Naive thymus-derived CD4-positive, alpha-beta T cell (primary cell): Measurements from ENCODE around the gene CCDC83. TPM values are rescaled to one million over a fixed set of nuclear protein-coding genes. Genes with fewer than 3 reads are reported as not detected.

Experiments used
- ATAC-seq: fragments of 150-1000 bp; cut with Tn5 transposase; 2 replicates; pipeline ENCODE4 v1.10.0; 2021; ENCODE audit warnings: mild to moderate bottlenecking, moderate library complexity
- CTCF ChIA-PET: fragments of 350-600 bp; sonication (Branson Sonifier 250); formaldehyde crosslinking; loops from one replicate; lab custom pipeline; 2021; ENCODE audit warnings: antibody characterized with exemption; lab: Charles Lee
- POLR2A ChIA-PET: fragments of 350-600 bp; sonication (Branson Sonifier 250); formaldehyde crosslinking; loops from one replicate; lab custom pipeline; 2021; ENCODE audit warnings: antibody characterized with exemption, inconsistent platforms; lab: Charles Lee
- DNase-seq, 9 donors: peaks; one replicate each; pipeline versions ENCODE4 v3.0.0 to v3.0.0-alpha.2; 2020 to 2022; ENCODE audit warnings: mixed read lengths in 1 of 9
- H3K27ac ChIP-seq: one replicate; pipeline ENCODE4 v1.7.0; 2013; ENCODE audit warnings: mild to moderate bottlenecking, low read depth, low read length, moderate library complexity
- H3K27me3 ChIP-seq, 2 donors: one replicate each; pipeline ENCODE4 v1.7.0; 2013; ENCODE audit warnings: low read length in 2 of 2, mild to moderate bottlenecking in 2 of 2, moderate library complexity in 2 of 2; ENCODE audit not compliant: control insufficient read depth in 2 of 2, insufficient read depth in 2 of 2
- H3K36me3 ChIP-seq, 3 experiments: 1 replicate in 2 of 3; 2 replicates in 1 of 3; pipeline ENCODE4 v1.7.0; 2013; ENCODE audit warnings: low read length in 3 of 3, mild to moderate bottlenecking in 3 of 3, moderate library complexity in 1 of 3; ENCODE audit not compliant: insufficient read depth in 3 of 3, control insufficient read depth in 2 of 3
- H3K4me1 ChIP-seq, 2 donors: one replicate each; pipeline ENCODE4 v1.7.0; 2013; ENCODE audit warnings: low read length in 2 of 2, mild to moderate bottlenecking in 2 of 2, moderate library complexity in 1 of 2; ENCODE audit not compliant: control insufficient read depth in 2 of 2, insufficient read depth in 2 of 2
- H3K4me3 ChIP-seq: 2 replicates; pipeline ENCODE4 v1.7.0; 2013; ENCODE audit warnings: mild to moderate bottlenecking, low read length
- H3K9me3 ChIP-seq, 3 experiments: 1 replicate in 2 of 3; 2 replicates in 1 of 3; pipeline ENCODE4 v1.7.0; 2013; ENCODE audit warnings: low read length in 3 of 3; ENCODE audit not compliant: control insufficient read depth in 2 of 3
- H3K27ac Mint-ChIP-seq, 9 donors: one replicate each; pipeline ENCODE4 v1.8.0; 2020 to 2022; ENCODE audit warnings: mixed read lengths in 9 of 9, mild to moderate bottlenecking in 8 of 9, moderate library complexity in 5 of 9, inconsistent platforms in 2 of 9
- H3K27me3 Mint-ChIP-seq, 5 donors: one replicate each; pipeline ENCODE4 v1.8.0; 2021 to 2022; ENCODE audit warnings: mixed read lengths in 5 of 5, mild to moderate bottlenecking in 1 of 5
- H3K36me3 Mint-ChIP-seq, 5 donors: one replicate each; pipeline ENCODE4 v1.8.0; 2020 to 2022; ENCODE audit warnings: mixed read lengths in 5 of 5, mild to moderate bottlenecking in 3 of 5, inconsistent platforms in 1 of 5
- H3K4me1 Mint-ChIP-seq, 7 donors: one replicate each; pipeline ENCODE4 v1.8.0; 2020 to 2022; ENCODE audit warnings: mixed read lengths in 7 of 7, mild to moderate bottlenecking in 3 of 7, inconsistent platforms in 1 of 7
- H3K4me3 Mint-ChIP-seq, 10 donors: one replicate each; pipeline ENCODE4 v1.8.0; 2020 to 2022; ENCODE audit warnings: mild to moderate bottlenecking in 10 of 10, mixed read lengths in 10 of 10, moderate library complexity in 6 of 10, inconsistent platforms in 2 of 10
- H3K9me3 Mint-ChIP-seq, 11 donors: one replicate each; pipeline ENCODE4 v1.8.0; 2020 to 2022; ENCODE audit warnings: mixed read lengths in 11 of 11, mild to moderate bottlenecking in 4 of 11, inconsistent platforms in 1 of 11, moderate library complexity in 1 of 11
- intact Hi-C, 2 donors: fragments of 100-400 bp; cut with micrococcal nuclease; formaldehyde crosslinking; loops; one replicate each; pipeline ENCODE4 v1.15.1; 2023
- polyA plus RNA-seq, 2 donors: library from polyadenylated mRNA; unstranded; fragments of 300-500 nt; fragmentation: Illumina TruSeq; gene quantifications; one replicate each; pipeline ENCODE4 v1.2.3, GENCODE V29; 2021
- total RNA-seq, 6 experiments: library from RNA in 5 of 6; stranded (reverse) in 5 of 6; gene quantifications; 1 replicate in 5 of 6; 2 replicates in 1 of 6; pipeline ENCODE4 v1.2.3 and lab custom pipeline; 2021 to 2026

The CCDC83 gene
- total RNA-seq (not detected), polyA plus RNA-seq (not detected), total RNA-seq (lab: John Stamatoyannopoulos, UW) (not detected)

DNA sequence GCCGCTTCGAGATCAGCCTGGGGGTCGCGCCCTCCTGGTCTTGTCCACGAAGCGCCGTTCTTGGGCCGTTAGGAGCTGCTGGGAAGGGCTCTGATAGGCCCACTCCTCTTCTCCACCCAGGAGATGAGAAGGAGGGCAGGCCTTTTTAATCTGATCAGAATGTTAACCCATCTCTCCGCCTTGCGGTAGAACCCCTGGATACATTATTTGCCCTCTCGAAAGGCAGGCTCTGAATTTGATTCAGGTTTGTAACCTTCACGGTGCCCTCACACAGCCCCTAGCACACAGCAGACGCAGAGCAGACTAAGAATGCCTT lies at the start of gene CCDC83:
Gene CCDC83, plus strand, starts transcription at position 43 of the 316 bp plus-strand sequence. CDS start 9,741 bp downstream, outside the sequence.
- ATAC-seq = no peak
- peaks cover 6 to 9% of the 10 kb centered on the region in 2 donors for H3K4me1 ChIP-seq
- intact Hi-C loops = loop anchor here (1.0 to 5.0 kb wide), 19 partner anchors 45 to 1012 kb away; partner anchors contain the start of genes PICALM (in 2 of the 2), EED (in 1 of the 2) and HIKESHI (in 1 of the 2)
- H3K36me3 ChIP-seq = no peaks in the 10 kb centered on the region
- Mint-ChIP-seq H3K4me3 (peak within 1 kb of the TSS; percentile 79 to 95 (median 94)), H3K27me3 (peaks cover 0 to 9% (median 0%) of the 10 kb centered on the region in 5 donors), H3K4me1 (peaks cover 0 to 15% (median 13%) of the 10 kb centered on the region in 7 donors), H3K27ac (peak within 1 kb of the TSS; percentile 85 to 98 (median 95)), H3K36me3 (peaks cover 0 to 15% (median 0%) of the 10 kb centered on the region in 5 donors), H3K9me3 (peaks cover 0 to 6% (median 0%) of the 10 kb centered on the region in 11 donors)
- CTCF ChIA-PET = interaction anchor here (0.7 to 2.2 kb wide), 16 partner anchors 7 to 479 kb away, joined by 3 to 16 read pairs (median 4); partner anchors contain the start of gene SYTL2
- no peaks in the 10 kb centered on the region for H3K9me3 ChIP-seq
- H3K4me3 ChIP-seq = peak within 1 kb of the TSS; percentile 71
- DNase-seq = no peak
- POLR2A ChIA-PET = interaction anchor here (0.6 to 1.8 kb wide), 10 partner anchors 8 to 338 kb away, joined by 3 to 5 read pairs (median 4); partner anchors contain the start of gene CREBZF
- no peaks in the 10 kb centered on the region for H3K27me3 ChIP-seq
- H3K27ac ChIP-seq = peak within 1 kb of the TSS; percentile 84

DNA sequence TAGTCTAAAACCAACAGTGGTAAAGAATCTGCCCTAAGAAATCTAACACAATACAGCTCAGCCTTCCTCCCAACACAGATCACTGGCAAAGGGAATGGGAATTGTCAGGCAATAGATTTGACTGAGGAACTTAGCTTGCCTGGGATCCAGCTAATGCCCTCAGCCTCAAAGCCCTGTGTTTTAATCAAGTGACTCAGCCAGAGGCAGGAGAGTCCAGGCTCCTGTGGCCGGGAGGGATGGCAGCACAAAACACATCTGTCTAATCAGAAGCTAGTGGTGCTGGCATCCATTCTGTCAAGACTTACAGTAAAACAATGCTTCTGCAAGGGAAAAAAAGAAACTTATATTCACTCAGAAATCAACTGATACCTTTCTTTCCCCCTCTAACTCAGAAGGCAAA lies 49.8 kb upstream of the CCDC83 start:
- no peak overlapping the region for H3K4me3 ChIP-seq
- H3K9me3 Mint-ChIP-seq = peaks cover 0 to 8% (median 0%) of the 10 kb centered on the region in 11 donors
- intact Hi-C loops = no loop called here
- DNase-seq (no peak), ATAC-seq (no peak)
- POLR2A ChIA-PET = interaction anchor here (0.6 kb wide), 2 partner anchors 9 to 407 kb away, joined by 3 read pairs; no protein-coding TSS in a partner anchor
- H3K27ac ChIP-seq = no peak overlapping the region
- peaks cover 0 to 46% (median 9%) of the 10 kb centered on the region in 5 donors for H3K36me3 Mint-ChIP-seq
- H3K4me3 Mint-ChIP-seq = no peak overlapping the region
- peak overlapping the region in 1 of 9 donors; percentile 27 for H3K27ac Mint-ChIP-seq
- no peaks in the 10 kb centered on the region for H3K36me3 ChIP-seq
- CTCF ChIA-PET = no interaction called here
- H3K27me3 Mint-ChIP-seq = no peaks in the 10 kb centered on the region
- peaks cover 31 to 82% (median 70%) of the 10 kb centered on the region in 7 donors for H3K4me1 Mint-ChIP-seq
- H3K9me3 ChIP-seq = no peaks in the 10 kb centered on the region
- H3K4me1 ChIP-seq = peaks cover 14 to 18% of the 10 kb centered on the region in 2 donors
- no peaks in the 10 kb centered on the region for H3K27me3 ChIP-seq

DNA sequence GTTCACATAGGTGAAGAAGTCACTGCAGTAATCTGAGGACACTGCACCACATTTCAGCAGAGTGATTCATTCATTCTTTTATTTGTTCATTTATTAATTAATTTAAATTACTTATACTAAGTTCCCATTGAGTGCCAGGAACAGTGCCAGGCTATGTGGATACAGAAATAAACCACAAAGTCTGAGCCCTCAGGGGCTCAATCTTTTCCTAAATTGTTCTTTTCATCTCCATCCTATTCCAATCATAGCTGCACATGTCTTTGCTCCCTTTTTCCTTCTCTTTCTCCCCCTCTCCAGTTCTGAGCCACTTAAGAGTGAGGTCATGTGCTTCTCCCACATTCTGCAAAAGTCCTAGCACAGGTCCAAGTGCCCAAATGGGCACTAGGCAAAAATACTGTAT lies 49.2 kb upstream of the CCDC83 start:
- no peak for DNase-seq
- peaks cover 14 to 20% of the 10 kb centered on the region in 2 donors for H3K4me1 ChIP-seq
- Mint-ChIP-seq H3K4me3 (no peak overlapping the region), H3K27me3 (no peaks in the 10 kb centered on the region), H3K27ac (peak overlapping the region in 3 of 9 donors; percentile 23 to 76 (median 27)), H3K9me3 (peaks cover 0 to 4% (median 0%) of the 10 kb centered on the region in 11 donors), H3K36me3 (peaks cover 0 to 40% (median 6%) of the 10 kb centered on the region in 5 donors), H3K4me1 (peaks cover 30 to 79% (median 64%) of the 10 kb centered on the region in 7 donors)
- H3K36me3 ChIP-seq = no peaks in the 10 kb centered on the region
- POLR2A ChIA-PET = interaction anchor here (0.6 kb wide), 1 partner anchor 406 kb away, joined by 3 read pairs; no protein-coding TSS in a partner anchor
- no peak overlapping the region for H3K27ac ChIP-seq
- no peaks in the 10 kb centered on the region for H3K9me3 ChIP-seq
- no peaks in the 10 kb centered on the region for H3K27me3 ChIP-seq
- CTCF ChIA-PET = no interaction called here
- intact Hi-C loops = no loop called here
- no peak overlapping the region for H3K4me3 ChIP-seq
- ATAC-seq = no peak

DNA sequence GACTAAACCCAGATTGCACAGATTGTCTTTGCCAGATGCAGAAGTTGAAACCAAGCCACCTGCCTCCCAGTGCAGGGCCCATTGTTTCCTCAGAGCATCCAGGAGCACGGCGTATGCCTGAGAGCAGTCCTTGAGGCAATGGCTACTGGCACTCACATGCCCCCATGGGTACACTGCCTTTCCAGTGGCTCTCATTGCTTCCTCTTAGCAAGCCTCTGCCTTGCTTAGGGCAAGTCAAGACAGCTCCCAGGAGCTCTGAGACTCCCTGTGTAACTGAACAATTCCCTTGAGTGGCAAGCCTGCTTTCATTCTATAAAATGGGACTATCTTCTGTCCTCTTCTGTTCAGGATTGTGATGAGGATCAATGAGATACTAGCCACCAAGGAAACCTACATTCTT lies 48.3 kb upstream of the CCDC83 start:
- intact Hi-C loops = no loop called here
- H3K9me3 Mint-ChIP-seq = peaks cover 0 to 4% (median 0%) of the 10 kb centered on the region in 11 donors
- H3K4me3 Mint-ChIP-seq = peak overlapping the region in 1 of 10 donors; percentile 20
- Histone ChIP-seq H3K4me3 (no peak overlapping the region), H3K9me3 (no peaks in the 10 kb centered on the region), H3K27me3 (no peaks in the 10 kb centered on the region), H3K4me1 (peaks cover 14 to 26% of the 10 kb centered on the region in 2 donors), H3K27ac (no peak overlapping the region), H3K36me3 (no peaks in the 10 kb centered on the region)
- peaks cover 33 to 76% (median 63%) of the 10 kb centered on the region in 7 donors for H3K4me1 Mint-ChIP-seq
- H3K27ac Mint-ChIP-seq = peak overlapping the region in 2 of 9 donors; percentile 12 to 56
- CTCF ChIA-PET = interaction anchor here (1.6 kb wide), 1 partner anchor 9 kb away, joined by 4 read pairs; no protein-coding TSS in a partner anchor
- ATAC-seq (no peak), DNase-seq (no peak)
- peaks cover 0 to 4% (median 0%) of the 10 kb centered on the region in 5 donors for H3K27me3 Mint-ChIP-seq
- POLR2A ChIA-PET = no interaction called here
- H3K36me3 Mint-ChIP-seq = peaks cover 0 to 34% (median 6%) of the 10 kb centered on the region in 5 donors

DNA sequence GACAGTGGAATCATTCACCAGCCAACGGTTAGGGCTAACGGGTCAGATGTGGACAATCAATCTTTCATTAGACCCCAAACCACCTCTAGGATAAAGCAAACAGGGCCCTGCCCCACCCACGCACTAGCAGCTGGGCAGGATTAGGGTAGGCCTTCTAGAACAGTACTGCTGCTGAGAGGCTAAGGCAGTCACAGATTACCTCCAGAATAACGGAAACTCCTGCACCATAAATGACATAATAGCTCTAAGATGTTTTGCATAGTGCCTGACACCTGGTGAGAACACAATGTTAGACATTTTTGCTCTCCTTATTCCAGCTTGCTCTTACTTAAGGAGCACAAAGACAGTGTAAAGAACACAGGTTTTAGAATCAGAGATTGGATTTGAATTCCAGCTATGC lies 46.0 kb upstream of the CCDC83 start:
- H3K36me3 Mint-ChIP-seq = peaks cover 0 to 27% (median 6%) of the 10 kb centered on the region in 5 donors
- peak overlapping the region; percentile 64 for H3K27ac ChIP-seq
- peak in 7 of 9 donors; percentile 55 to 70 (median 63) for DNase-seq

DNA sequence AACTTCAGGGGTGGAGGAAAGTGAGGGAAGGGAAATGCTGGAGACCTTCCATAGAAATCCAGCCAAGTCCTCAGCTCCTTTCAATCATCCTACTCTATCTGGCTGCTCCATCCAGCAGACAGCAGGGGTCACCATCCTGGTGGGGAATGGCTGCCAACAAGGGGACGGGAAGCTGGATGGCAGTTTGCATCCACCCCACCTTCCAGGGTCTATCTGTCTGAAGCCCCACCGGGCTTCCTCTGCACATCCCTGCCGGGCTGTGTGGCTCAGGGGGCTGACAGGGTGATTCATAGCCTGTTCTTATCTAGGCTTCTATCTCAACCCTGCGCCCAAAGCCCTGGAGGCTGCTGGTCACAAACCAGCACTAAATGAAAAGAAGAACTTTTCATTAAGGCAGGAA lies 45.3 kb upstream of the CCDC83 start:
- intact Hi-C loops = loop anchor here (1.0 to 2.0 kb wide), 6 partner anchors 14 to 146 kb away; partner anchors contain the start of gene CCDC83 (in 1 of the 2)
- H3K9me3 Mint-ChIP-seq = no peaks in the 10 kb centered on the region
- Histone ChIP-seq H3K27me3 (no peaks in the 10 kb centered on the region), H3K36me3 (no peaks in the 10 kb centered on the region), H3K4me3 (peak overlapping the region; percentile 86), H3K27ac (peak overlapping the region; percentile 64), H3K4me1 (peaks cover 14 to 32% of the 10 kb centered on the region in 2 donors), H3K9me3 (no peaks in the 10 kb centered on the region)
- POLR2A ChIA-PET = interaction anchor here (1.0 to 3.2 kb wide), 14 partner anchors 10 to 162 kb away, joined by 3 to 19 read pairs (median 4); partner anchors contain the start of genes CCDC83, CREBZF and TMEM126A
- peaks cover 31 to 65% (median 55%) of the 10 kb centered on the region in 7 donors for H3K4me1 Mint-ChIP-seq
- peaks cover 0 to 10% (median 0%) of the 10 kb centered on the region in 5 donors for H3K27me3 Mint-ChIP-seq
- ATAC-seq (no peak), DNase-seq (peak in 1 of 9 donors; percentile 22)
- peak overlapping the region; percentile 79 to 98 (median 93) for H3K27ac Mint-ChIP-seq
- H3K36me3 Mint-ChIP-seq = peaks cover 0 to 21% (median under 1%) of the 10 kb centered on the region in 5 donors
- H3K4me3 Mint-ChIP-seq = peak overlapping the region; percentile 87 to 97 (median 95)
- CTCF ChIA-PET = interaction anchor here (0.6 to 2.3 kb wide), 9 partner anchors 13 to 130 kb away, joined by 3 to 10 read pairs (median 3); partner anchors contain the start of gene CCDC83

More for the DNA sequence above, 46.0 kb upstream of the CCDC83 start:
- intact Hi-C loops = loop anchor here in 1 of 2 donors (1.0 kb wide), 2 partner anchors 15 to 115 kb away; no protein-coding TSS in a partner anchor
- H3K27ac Mint-ChIP-seq = peak overlapping the region in 8 of 9 donors; percentile 79 to 98 (median 93)
- H3K27me3 Mint-ChIP-seq = peaks cover 0 to 10% (median 0%) of the 10 kb centered on the region in 5 donors
- peaks cover 31 to 69% (median 61%) of the 10 kb centered on the region in 7 donors for H3K4me1 Mint-ChIP-seq
- ChIA-PET CTCF (interaction anchor here (0.6 to 2.3 kb wide), 9 partner anchors 9 to 130 kb away, joined by 3 to 10 read pairs (median 3); partner anchors contain the start of gene CCDC83), POLR2A (interaction anchor here (0.6 to 3.2 kb wide), 15 partner anchors 10 to 161 kb away, joined by 3 to 19 read pairs (median 4); partner anchors contain the start of genes CCDC83, CREBZF and TMEM126A)
- Histone ChIP-seq H3K36me3 (no peaks in the 10 kb centered on the region), H3K4me1 (peaks cover 14 to 32% of the 10 kb centered on the region in 2 donors), H3K27me3 (no peaks in the 10 kb centered on the region), H3K9me3 (no peaks in the 10 kb centered on the region), H3K4me3 (peak overlapping the region; percentile 86)
- H3K9me3 Mint-ChIP-seq = no peaks in the 10 kb centered on the region
- peak; percentile 59 for ATAC-seq
- peak overlapping the region; percentile 87 to 97 (median 95) for H3K4me3 Mint-ChIP-seq
